ENCODE measurements around the gene TNP2. TPM values are rescaled to one million over a fixed set of nuclear protein-coding genes. Genes with fewer than 3 reads are reported as not detected.
A peak's percentile ranks its signal among the peaks of the same experiment; 100 is the strongest.

The TNP2 gene
- total RNA-seq, 1 experiment from 2014 or later = not detected

GRCh38 chr16:11256661-11257130 is 12.4 kb downstream of the TNP2 start:
- DNase-seq (ENCODE audit: low read depth) = peak; percentile 79

GRCh38 chr16:11255737-11256660 is 13.1 kb downstream of the TNP2 start, which contains the start of gene SOCS1:
Gene SOCS1 (minus strand): TSS chr16:11256204. CDS start chr16:11255478, 726 bp downstream.
- peak; percentile 86 for DNase-seq (ENCODE audit: low read depth)

GRCh38 chr16:11254913-11255736 is 14.0 kb downstream of the TNP2 start:
- peak; percentile 33 for DNase-seq (ENCODE audit: low read depth)

GRCh38 chr16:11253995-11254912 is 14.9 kb downstream of the TNP2 start:
- no peak for DNase-seq (ENCODE audit: low read depth)

DNA sequence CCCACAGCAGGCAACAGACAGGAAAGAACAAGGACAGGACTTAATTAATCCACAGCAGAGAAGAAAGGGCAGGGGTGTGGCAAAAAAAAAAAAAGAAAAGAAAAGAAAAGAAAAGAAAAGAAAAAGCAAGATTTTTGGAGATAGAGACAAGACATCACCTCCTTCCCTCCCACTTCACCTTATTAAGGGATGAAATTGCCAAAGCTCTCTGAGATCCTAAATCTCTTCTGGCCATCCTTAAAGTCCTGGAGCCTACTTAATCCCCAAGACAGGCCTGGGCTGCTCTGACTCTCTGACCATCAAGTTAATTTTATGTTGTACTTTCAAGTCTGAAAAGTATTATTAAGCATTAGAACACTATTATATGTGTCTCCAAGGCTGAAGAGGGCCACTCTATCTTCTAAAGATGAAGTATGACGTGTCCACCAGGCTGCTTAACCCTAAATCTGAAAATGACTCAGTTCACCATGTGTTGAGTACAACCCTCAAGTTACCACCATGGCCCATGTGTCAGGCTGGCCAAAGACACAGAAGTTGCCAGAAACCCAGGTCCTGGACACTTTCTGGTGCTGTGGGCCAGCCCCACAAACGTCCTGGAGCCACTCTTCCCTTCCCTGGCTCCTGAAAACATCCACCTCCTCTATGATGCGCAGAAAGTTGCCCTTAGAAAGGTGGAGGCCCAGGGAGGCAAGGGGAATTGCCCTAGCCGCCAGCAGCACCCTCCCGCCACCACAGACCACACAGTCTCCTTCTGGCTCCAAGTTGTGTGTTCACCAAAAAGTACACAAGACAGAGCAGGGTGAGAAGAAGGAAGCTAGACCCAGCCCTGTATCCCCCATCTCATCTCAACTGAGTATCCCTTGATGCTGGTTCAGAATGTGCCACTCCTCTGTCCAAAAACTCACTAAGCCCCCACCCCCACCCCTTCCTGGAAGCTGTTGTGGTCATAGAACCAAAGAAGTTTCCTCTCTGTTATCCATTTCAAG is 15.8 kb downstream of the TNP2 start:
- DNase-seq (ENCODE audit: low read depth) = peak; percentile 61

- DNase-seq (ENCODE audit: low read depth) = no peak
Observed at GRCh38 chr16:11252482-11252931, 16.6 kb downstream of the TNP2 start.

GRCh38 chr16:11251525-11252481 is 17.3 kb downstream of the TNP2 start:
- DNase-seq (ENCODE audit: low read depth) = peak; percentile 43

DNA sequence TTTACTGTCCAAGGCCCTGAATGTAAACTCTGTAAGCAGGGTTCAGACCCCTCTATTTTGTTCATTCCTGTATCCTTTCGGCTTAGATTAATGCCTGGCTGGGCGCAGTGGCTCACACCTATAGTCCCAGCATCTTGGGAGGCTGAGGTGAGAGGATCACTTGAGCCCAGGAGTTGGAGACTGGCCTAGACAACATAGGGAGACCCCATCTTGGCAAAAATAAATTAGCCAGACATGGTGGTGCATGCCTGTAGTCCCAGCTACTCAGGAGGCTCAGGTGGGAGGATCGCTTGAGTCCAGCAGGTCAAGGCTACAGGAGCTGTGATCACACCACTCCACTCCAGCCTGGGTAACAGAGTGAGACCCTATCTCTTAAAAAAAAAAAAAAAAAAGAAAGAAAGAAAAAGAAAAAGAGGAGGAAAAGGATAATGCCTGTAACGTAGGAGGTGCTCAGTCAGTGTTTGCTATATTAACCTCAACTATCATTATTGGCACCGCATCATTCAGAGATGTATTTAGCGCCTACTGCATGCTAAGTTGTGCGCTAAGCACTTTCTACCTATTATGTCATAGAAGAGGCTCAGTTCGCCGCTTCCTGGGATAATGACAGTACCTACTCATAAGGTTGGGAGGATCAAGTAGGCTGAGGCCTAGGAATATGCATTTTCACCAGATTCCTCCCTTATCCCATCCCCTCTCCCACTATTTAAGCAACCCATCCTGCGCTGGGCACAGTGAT is 18.2 kb downstream of the TNP2 start:
- DNase-seq (ENCODE audit: low read depth) = peak; percentile 36

DNA sequence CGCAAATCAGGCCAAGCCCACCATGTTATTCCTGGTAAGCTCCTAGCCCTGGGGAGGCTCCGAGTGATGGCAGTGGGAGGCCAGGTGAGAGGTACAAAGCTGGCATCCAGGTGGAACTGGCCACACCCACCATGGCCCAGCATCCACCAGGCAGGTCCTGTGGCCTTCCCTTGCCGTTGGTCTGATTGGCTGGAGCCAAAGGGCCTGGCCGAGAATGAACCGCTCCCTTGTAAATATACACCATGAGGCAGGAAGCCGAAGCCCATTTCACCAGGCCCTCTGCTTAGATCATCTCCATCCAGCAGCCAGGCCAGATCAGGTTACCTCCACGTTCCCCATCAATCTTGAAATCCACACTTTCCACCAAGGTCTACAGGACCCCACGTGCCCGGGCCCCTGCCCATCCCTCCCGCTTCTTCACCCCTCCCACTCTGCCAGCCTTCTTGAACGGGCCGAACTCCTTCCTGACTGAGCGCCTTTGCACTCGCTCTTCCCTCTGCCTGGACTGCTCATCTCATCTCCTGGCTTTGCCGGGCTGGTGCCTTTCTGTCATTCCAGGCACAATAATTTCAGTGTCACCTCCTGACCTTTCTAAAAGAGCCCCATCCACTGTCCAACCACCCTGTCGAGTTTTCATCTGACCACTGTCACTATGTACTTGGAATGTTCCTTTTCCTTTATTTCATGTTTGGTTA is 18.9 kb downstream of the TNP2 start:
- DNase-seq (ENCODE audit: low read depth) = peak; percentile 67

DNA sequence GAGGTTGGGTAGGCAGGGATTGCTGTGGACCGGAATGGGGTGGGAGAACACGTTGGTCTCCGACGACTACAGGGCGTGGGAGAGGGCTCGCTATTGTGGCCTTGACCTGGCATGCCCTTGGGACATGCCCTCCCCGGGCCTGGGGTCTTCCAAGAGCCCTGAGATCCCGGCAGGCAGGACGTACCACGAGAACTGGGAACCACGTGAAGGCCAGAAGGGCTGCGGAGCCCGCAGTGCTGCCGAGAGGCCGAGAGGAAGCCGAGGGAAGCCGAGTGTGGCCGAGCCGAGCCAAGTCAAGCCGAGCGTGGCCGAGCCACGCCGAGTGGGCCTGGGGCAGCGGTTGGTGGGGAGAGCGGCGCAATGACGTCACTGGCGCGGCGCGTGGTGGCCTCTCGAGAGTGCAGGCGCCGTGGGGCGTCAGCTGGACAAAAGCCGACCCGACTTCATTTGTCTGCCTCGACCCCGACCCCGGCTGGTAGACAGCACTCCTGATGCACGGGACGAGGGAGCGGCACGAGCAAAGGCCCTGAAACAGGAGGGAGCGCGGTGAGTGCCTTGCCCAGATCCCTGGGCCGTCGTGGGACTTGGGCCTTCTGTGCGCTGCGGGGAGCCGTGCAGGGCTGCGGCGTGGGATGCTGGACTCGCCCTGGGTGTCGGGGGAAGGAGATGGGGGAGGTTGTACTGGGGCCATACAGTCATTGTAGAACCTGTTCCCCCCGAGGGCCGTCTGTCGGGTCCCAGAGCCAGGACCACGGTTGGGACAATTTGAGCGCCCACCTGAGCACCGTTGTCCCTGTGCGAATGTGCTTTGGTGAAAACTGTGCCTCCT is 19.7 kb downstream of the TNP2 start:
- DNase-seq (ENCODE audit: low read depth) = peak; percentile 50

DNA sequence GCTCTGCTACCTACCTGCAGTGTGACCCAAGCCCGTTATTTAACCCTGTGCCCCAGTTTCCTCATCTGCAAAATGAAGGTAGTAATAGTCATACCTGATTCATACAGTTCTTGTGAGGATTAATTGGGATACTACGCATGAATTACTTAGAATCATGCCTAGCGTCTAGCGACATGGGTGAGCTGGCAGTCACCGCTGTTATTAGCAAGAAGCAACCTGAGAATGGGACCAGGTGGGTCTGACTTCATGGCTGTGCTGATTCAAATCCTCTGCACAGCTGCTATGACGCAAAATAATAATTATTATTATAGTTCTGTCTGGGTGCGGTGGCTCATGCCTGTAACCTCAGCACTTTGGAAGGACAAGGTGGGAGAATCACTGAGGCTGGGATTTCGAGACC is 21.0 kb downstream of the TNP2 start:
- DNase-seq (ENCODE audit: low read depth) = peak; percentile 26

- peak; percentile 28 for DNase-seq (ENCODE audit: low read depth)
Observed at GRCh38 chr16:11245988-11246387, 23.1 kb downstream of the TNP2 start.

DNA sequence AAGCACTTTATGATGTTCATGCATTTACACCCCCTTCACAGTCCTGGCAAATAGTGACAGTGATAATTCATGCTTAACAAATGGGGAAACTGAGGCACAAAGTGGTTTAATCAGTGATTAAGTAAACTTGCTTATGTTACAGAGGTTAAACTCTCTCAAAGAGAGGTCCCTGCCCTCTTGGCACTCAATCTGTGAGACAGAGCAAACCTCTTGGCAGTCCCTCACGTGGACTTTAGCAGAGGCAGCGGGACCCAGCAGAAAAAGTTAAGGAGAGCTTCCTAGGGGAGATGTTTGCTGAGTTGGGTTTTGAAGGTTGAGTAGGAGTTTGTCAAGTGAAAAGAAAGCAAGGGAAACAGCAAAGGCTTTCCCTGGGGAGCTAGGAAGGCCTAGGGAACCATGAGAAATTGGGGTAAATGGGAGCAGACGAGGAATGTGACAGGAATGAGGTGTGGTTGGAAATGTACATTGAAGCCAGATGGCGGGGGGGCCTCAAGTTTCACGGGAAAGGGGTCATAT is 23.8 kb downstream of the TNP2 start:
- DNase-seq (ENCODE audit: low read depth) = peak; percentile 30

DNA sequence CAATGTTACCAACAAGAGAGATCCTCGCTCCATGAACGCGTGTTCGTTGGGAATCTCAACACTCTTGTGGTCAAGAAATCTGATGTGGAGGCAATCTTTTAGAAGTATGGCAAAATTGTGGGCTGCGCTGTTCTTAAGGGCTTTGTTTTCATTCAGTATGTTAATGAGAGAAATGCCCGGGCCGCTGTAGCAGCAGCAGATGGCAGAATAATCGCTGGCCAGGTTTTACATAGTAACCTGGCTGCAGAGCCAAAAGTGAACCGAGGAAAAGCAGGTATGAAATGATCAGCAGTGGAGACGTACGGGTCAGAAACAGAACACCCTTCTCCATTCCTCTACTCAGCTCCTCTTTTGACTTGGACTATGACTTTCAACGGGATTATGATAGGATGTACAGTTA is 26.5 kb downstream of the TNP2 start:
- DNase-seq (ENCODE audit: low read depth) = peak; percentile 22

- no peak for DNase-seq (ENCODE audit: low read depth)
Observed at GRCh38 chr16:11241480-11242204, 27.5 kb downstream of the TNP2 start.
